EH (cell line): ENCODE data around the gene ODF2.
"Not testable (repeated sequence)": the region's sequence is repeated elsewhere in the genome, so short reads cannot be mapped to it uniquely, and the experiment has no call there.

Experiments used
- DNase-seq: peaks from one replicate; pipeline ENCODE4 v3.0.0-alpha.2; 2015; ENCODE audit warnings: low read depth

Gene ODF2

GRCh38 chr9:128423356-128423755 lies 32.5 kb upstream of the ODF2 start:
- DNase-seq = peak; percentile 43

GRCh38 chr9:128424268-128424780 lies 31.5 kb upstream of the ODF2 start:
- no peak for DNase-seq

- DNase-seq = no peak
These were observed 26.9 kb upstream of the ODF2 start for GRCh38 chr9:128428644-128429512.

- no peak for DNase-seq
These were observed 26.2 kb upstream of the ODF2 start for GRCh38 chr9:128429513-128430086.

GRCh38 chr9:128431207-128431606 lies 24.6 kb upstream of the ODF2 start:
- DNase-seq = no peak

- no peak for DNase-seq
These were observed 21.5 kb upstream of the ODF2 start for GRCh38 chr9:128434340-128434739.

- DNase-seq = no peak
These were observed 20.2 kb upstream of the ODF2 start for GRCh38 chr9:128435611-128436010.

- peak; percentile 82 for DNase-seq
These were observed 17.3 kb upstream of the ODF2 start for GRCh38 chr9:128438343-128439109.

- no peak for DNase-seq
These were observed 16.5 kb upstream of the ODF2 start for GRCh38 chr9:128439273-128439672.

- no peak for DNase-seq
These were observed 13.7 kb upstream of the ODF2 start for GRCh38 chr9:128442150-128442549.

GRCh38 chr9:128446505-128446904 lies 9.3 kb upstream of the ODF2 start:
- DNase-seq = not testable (repeated sequence)

- no peak for DNase-seq
These were observed 7.1 kb upstream of the ODF2 start for GRCh38 chr9:128448746-128449145.

- DNase-seq = no peak
These were observed 815 bp upstream of the ODF2 start for GRCh38 chr9:128454991-128455390.

- DNase-seq = peak; percentile 84
These were observed 831 bp downstream of the ODF2 start for GRCh38 chr9:128456613-128457061.

- no peak for DNase-seq
These were observed 1.4 kb downstream of the ODF2 start for GRCh38 chr9:128457207-128457606.

GRCh38 chr9:128459011-128459410 lies 3.2 kb downstream of the ODF2 start:
- DNase-seq = no peak

- no peak for DNase-seq
These were observed 13.3 kb downstream of the ODF2 start for GRCh38 chr9:128469070-128469469.

- DNase-seq = peak; percentile 69
These were observed 14.8 kb downstream of the ODF2 start for GRCh38 chr9:128470560-128470959.

- DNase-seq = no peak
These were observed 17.3 kb downstream of the ODF2 start for GRCh38 chr9:128473104-128473503.

- DNase-seq = no peak
These were observed 20.1 kb downstream of the ODF2 start for GRCh38 chr9:128475867-128476266.

- no peak for DNase-seq
These were observed 23.5 kb downstream of the ODF2 start for GRCh38 chr9:128479262-128479661.

- no peak for DNase-seq
These were observed 25.8 kb downstream of the ODF2 start for GRCh38 chr9:128481561-128481960.

GRCh38 chr9:128482186-128482585 lies 26.4 kb downstream of the ODF2 start:
- DNase-seq = no peak
